HepG2 (cell line): ENCODE measurements around the gene ASL. TPM values are rescaled to one million over a fixed set of nuclear protein-coding genes. Genes with fewer than 3 reads are reported as not detected.
A peak's percentile ranks its signal among the peaks of the same experiment; 100 is the strongest.
"Not testable (repeated sequence)": the region's sequence is repeated elsewhere in the genome, so short reads cannot be mapped to it uniquely, and the experiment has no call there.

Experiments
- ATAC-seq: fragments of 200-7000 bp; cut with Tn5 transposase; 3 replicates; pipeline ENCODE4 v1.9.1; 2020; ENCODE audit warnings: mild to moderate bottlenecking, moderate library complexity
- BruUV-seq: library from RNA; stranded (reverse); fragments of 400-500 nt; replicated peaks from 2 replicates; lab custom pipeline; 2021; lab: Mats Ljungman, UMichigan
- CTCF ChIA-PET: fragments of 300-600 bp; formaldehyde crosslinking; extraction: SDS; loops from one replicate; lab custom pipeline; 2021; ENCODE audit warnings: low total read pairs, inconsistent platforms, low intra/inter-chr PET ratio; lab: Yijun Ruan, JAX
- POLR2A ChIA-PET: fragments of 350-600 bp; sonication (Branson Sonifier 250); formaldehyde crosslinking; loops from one replicate; lab custom pipeline; 2020; ENCODE audit warnings: antibody characterized with exemption, inconsistent platforms; lab: Yijun Ruan, JAX
- DNase-seq: peaks from one replicate; pipeline ENCODE4 v3.0.0-alpha.2; 2015; ENCODE audit warnings: low spot score
- FAIRE-seq: peaks from 3 replicates; lab custom pipeline; 2011; peaks lifted over from hg19 to GRCh38; lab: Jason Lieb, UNC
- H2AFZ ChIP-seq: one replicate; pipeline ENCODE4 v1.6.1; 2011; ENCODE audit warnings: low read length, inconsistent platforms
- H3K27ac ChIP-seq: fragments of 300-600 bp; 3 replicates; pipeline ENCODE4 v1.8.0; 2011; ENCODE audit warnings: mixed run types, mild to moderate bottlenecking, mixed read lengths, low read length, inconsistent platforms; ENCODE audit not compliant: insufficient read depth; ENCODE audit errors: extremely low read length
- H3K27me3 ChIP-seq, 2 experiments: fragments of 200-600 bp in 1 of 2; 2 replicates in 1 of 2; 3 replicates in 1 of 2; pipeline versions ENCODE4 v1.6.0 to v1.8.0; 2011; ENCODE audit warnings: low read length in 2 of 2, mild to moderate bottlenecking in 2 of 2, moderate library complexity in 2 of 2, inconsistent platforms in 1 of 2; ENCODE audit not compliant: insufficient read depth in 2 of 2, control insufficient read depth in 1 of 2
- H3K36me3 ChIP-seq, 2 experiments: fragments of 200-600 bp in 1 of 2; replicated peaks in 1 of 2; 2 replicates in 1 of 2; 3 replicates in 1 of 2; pipeline versions ENCODE4 v1.5.1 to v1.8.0; 2011; ENCODE audit warnings: low read length in 2 of 2, inconsistent platforms in 1 of 2; ENCODE audit not compliant: insufficient read depth in 2 of 2, control insufficient read depth in 1 of 2
- H3K4me1 ChIP-seq: 2 replicates; pipeline ENCODE4 v1.5.1; 2012; ENCODE audit warnings: low read length, inconsistent platforms; ENCODE audit not compliant: insufficient read depth
- H3K4me2 ChIP-seq: 2 replicates; pipeline ENCODE4 v1.6.0; 2011; ENCODE audit warnings: low read depth, low read length, inconsistent platforms
- H3K4me3 ChIP-seq, 3 experiments: fragments of 200-600 bp in 1 of 3; sonication (generic), shearing (Covaris generic) in 1 of 3; replicated peaks in 1 of 3; 2 replicates each; pipeline ENCODE4 v1.5.1; 2011 to 2016; ENCODE audit warnings: low read length in 3 of 3, inconsistent platforms in 2 of 3, low read depth in 2 of 3, mild to moderate bottlenecking in 2 of 3, control low read depth in 1 of 3, mixed read lengths in 1 of 3; ENCODE audit not compliant: insufficient read depth in 1 of 3
- H3K79me2 ChIP-seq: one replicate; pipeline ENCODE4 v1.6.1; 2011; ENCODE audit warnings: low read length, inconsistent platforms; ENCODE audit not compliant: insufficient read depth
- H3K9ac ChIP-seq: 2 replicates; pipeline ENCODE4 v1.6.0; 2011; ENCODE audit warnings: mild to moderate bottlenecking, low read depth, low read length, inconsistent platforms; ENCODE audit not compliant: insufficient read depth
- H3K9me3 ChIP-seq: 2 replicates; pipeline ENCODE4 v1.5.1; 2012; ENCODE audit warnings: mild to moderate bottlenecking, low read length
- H4K20me1 ChIP-seq: 2 replicates; pipeline ENCODE4 v1.6.0; 2011; ENCODE audit warnings: inconsistent platforms, mild to moderate bottlenecking, low read length, moderate library complexity; ENCODE audit not compliant: insufficient read depth
- TEAD2 ChIP-seq: sonication (generic); formaldehyde crosslinking; IDR thresholded peaks from 2 replicates; pipeline ENCODE4 v1.9.0; 2021; ENCODE audit warnings: missing genetic modification reagents
- ZNF121 ChIP-seq: sonication (generic); formaldehyde crosslinking; IDR thresholded peaks from 2 replicates; pipeline ENCODE4 v1.5.0; 2020; ENCODE audit warnings: mild to moderate bottlenecking, missing genetic modification reagents
- ZNF263 ChIP-seq: sonication (generic); formaldehyde crosslinking; IDR thresholded peaks from 2 replicates; pipeline ENCODE4 v1.4.0; 2020; ENCODE audit warnings: missing genetic modification reagents
- WGBS: methylation state at CpG from one replicate; pipeline ENCODE4 v1.1.6; 2017; ENCODE audit warnings: low lambda C conversion rate; 5-methylcytosine and 5-hydroxymethylcytosine counted together
- in situ Hi-C: cut with HindIII; loops from 2 replicates; pipeline ENCODE4 v1.10.0; 2017; ENCODE audit warnings: low pct_unique_long_range_greater_than_20kb; ENCODE audit not compliant: extremely low pct_ligation_motif_present
- intact Hi-C: fragments of 100-400 bp; cut with micrococcal nuclease; formaldehyde crosslinking; loops from one replicate; pipeline ENCODE4 v1.10.0; 2022; ENCODE audit not compliant: unreplicated experiment
- polyA plus RNA-seq, 8 experiments: library from polyadenylated mRNA; depleted of rRNA in 3 of 8; stranded (reverse) in 7 of 8; unstranded in 1 of 8; fragments of >200 nt; fragmentation: Illumina TruSeq in 4 of 8; extraction: Trizol in 4 of 8; gene quantifications; 2 replicates each; pipeline versions ENCODE4 v1.2.1 to v1.2.3, GENCODE V29; 2011 to 2016; ENCODE audit warnings: low read depth in 4 of 8, missing spikeins in 1 of 8, mixed read lengths in 1 of 8; ENCODE audit not compliant: insufficient read depth in 1 of 8
- total RNA-seq, 5 experiments: library from RNA; depleted of rRNA; stranded (reverse); fragments of >200 nt; fragmentation: Illumina TruSeq; extraction: Trizol; gene quantifications; 2 replicates each; pipeline ENCODE4 v1.2.3, GENCODE V29; 2016; ENCODE audit warnings: low read depth in 1 of 5
- TF ChIP-seq, protein P1 (sequence below): sonication (generic); formaldehyde crosslinking; IDR thresholded peaks from 2 replicates; pipeline ENCODE4 v1.4.0; 2020; ENCODE audit warnings: missing genetic modification reagents
- TF ChIP-seq, protein P2 (sequence below): sonication (generic); formaldehyde crosslinking; IDR thresholded peaks from 2 replicates; pipeline ENCODE4 v1.4.0; 2020; ENCODE audit warnings: missing genetic modification reagents, mild to moderate bottlenecking, borderline replicate concordance

The ASL gene
- total and polyA plus RNA-seq, 2 of the 13 experiments (the other 11 are each of a cell fraction or from before 2014, with no cell fraction given), result 71.4 to 96.5 TPM

DNA sequence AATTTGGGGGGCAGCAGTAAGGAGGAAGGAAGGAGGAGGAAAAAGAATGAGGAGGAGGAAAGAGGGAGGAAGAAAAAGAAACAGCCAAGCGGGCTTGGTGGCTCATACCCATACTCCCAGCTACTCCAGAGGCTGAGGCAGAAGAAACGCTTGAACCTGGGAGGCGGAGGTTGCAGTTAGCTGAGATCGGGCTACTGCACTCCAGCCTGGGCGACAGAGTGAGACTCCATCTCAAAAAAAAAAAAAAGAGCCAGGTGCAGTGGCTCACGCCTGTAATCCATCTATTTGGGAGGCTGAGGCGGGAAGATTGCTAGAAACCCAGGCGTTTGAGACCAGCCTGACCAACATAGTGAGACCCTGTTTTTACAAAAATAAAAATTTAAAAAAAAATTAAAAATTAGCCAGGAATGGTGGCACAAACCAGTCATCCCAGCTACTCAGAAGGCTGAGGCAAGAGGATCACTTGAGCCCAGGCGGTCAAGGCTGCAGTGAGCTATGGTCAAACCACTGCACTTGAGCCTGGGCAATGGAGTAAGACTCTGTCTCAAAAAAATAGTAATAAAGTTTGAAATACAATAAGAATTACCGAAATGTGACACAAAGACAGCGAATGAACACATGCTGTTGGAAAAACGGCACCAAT lies 24.9 kb downstream of the ASL start:
- 0 out of 2 replicates have a peak, but pooled peaks have one; percentile 34 for TF ChIP-seq ZNF121 (CRISPR knock-in tag)
- no peak for TF ChIP-seq TEAD2 (CRISPR knock-in tag)
- TF ChIP-seq, protein P1, sequence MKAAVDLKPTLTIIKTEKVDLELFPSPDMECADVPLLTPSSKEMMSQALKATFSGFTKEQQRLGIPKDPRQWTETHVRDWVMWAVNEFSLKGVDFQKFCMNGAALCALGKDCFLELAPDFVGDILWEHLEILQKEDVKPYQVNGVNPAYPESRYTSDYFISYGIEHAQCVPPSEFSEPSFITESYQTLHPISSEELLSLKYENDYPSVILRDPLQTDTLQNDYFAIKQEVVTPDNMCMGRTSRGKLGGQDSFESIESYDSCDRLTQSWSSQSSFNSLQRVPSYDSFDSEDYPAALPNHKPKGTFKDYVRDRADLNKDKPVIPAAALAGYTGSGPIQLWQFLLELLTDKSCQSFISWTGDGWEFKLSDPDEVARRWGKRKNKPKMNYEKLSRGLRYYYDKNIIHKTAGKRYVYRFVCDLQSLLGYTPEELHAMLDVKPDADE, result no peak
- 0 out of 2 replicates have a peak, but pooled peaks have one; percentile 7 for TF ChIP-seq ZNF263
- TF ChIP-seq, protein P2, sequence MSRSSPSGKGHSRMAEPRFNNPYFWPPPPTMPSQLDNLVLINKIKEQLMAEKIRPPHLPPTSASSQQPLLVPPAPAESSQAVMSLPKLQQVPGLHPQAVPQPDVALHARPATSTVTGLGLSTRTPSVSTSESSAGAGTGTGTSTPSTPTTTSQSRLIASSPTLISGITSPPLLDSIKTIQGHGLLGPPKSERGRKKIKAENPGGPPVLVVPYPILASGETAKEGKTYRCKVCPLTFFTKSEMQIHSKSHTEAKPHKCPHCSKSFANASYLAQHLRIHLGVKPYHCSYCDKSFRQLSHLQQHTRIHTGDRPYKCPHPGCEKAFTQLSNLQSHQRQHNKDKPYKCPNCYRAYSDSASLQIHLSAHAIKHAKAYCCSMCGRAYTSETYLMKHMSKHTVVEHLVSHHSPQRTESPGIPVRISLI (CRISPR knock-in tag), result 0 out of 2 replicates have a peak, but pooled peaks have one; percentile 37
- TF ChIP-seq, all 625 proteins: peak for 3
- FAIRE-seq (no peak), ATAC-seq (peak; percentile 45), DNase-seq (no peak)
- in situ Hi-C loops, result no loop called here
- Histone ChIP-seq H3K4me2 (peak overlapping the region; percentile 66), H3K36me3 (no peaks in the 10 kb centered on the region), H2AFZ (no peak overlapping the region), H3K4me1 (peaks cover 9% of the 10 kb centered on the region), H3K9ac (no peak overlapping the region), H3K4me3 (peak overlapping the region in 2 of 3 experiments; percentile 33 to 56; a peak in 3 of 6 replicates), H4K20me1 (no peaks in the 10 kb centered on the region), H3K27me3 (no peaks in the 10 kb centered on the region), H3K79me2 (no peaks in the 10 kb centered on the region), H3K9me3 (no peaks in the 10 kb centered on the region), H3K27ac (no peak overlapping the region)
- BruUV-seq, result no TSS peak
- intact Hi-C loops, result no loop called here
- 37% methylated on average over 12 of the region's 12 CpGs for WGBS
- POLR2A ChIA-PET, result interaction anchor here (0.8 to 1.3 kb wide), 4 partner anchors 9 to 25 kb away, joined by 3 to 4 read pairs (median 4); partner anchors contain the start of gene ASL
- CTCF ChIA-PET, result no interaction called here

DNA sequence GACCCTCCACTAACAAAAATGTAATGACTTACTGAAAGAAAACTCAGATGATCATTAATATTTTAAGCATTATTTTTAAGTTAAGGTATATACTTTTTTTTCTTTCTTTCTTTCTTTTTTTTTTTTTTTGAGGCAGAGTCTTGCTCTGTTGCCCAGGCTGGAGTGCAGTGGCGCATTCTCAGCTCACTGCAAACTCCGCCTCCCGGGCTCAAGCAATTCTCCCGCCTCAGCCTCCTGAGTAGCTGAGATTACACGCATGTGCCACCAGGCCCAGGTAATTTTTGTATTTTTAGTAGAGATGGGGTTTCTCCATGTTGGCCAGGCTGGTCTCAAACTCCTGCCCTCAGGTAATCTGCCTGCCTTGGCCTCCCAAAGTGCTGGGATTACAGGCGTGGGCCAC lies 26.5 kb downstream of the ASL start:
- in situ Hi-C loops, POLR2A ChIA-PET, DNase-seq, H3K27me3 ChIP-seq, H3K4me3 ChIP-seq, FAIRE-seq, H3K9ac ChIP-seq, H4K20me1 ChIP-seq, H3K27ac ChIP-seq, ATAC-seq, H3K36me3 ChIP-seq, H3K4me2 ChIP-seq, intact Hi-C loops, BruUV-seq, H3K9me3 ChIP-seq, H2AFZ ChIP-seq, H3K79me2 ChIP-seq, CTCF ChIA-PET: not testable (repeated sequence)
- peaks cover 11% of the 10 kb centered on the region for H3K4me1 ChIP-seq
- WGBS, result 96% methylated on average over 6 of the region's 6 CpGs

DNA sequence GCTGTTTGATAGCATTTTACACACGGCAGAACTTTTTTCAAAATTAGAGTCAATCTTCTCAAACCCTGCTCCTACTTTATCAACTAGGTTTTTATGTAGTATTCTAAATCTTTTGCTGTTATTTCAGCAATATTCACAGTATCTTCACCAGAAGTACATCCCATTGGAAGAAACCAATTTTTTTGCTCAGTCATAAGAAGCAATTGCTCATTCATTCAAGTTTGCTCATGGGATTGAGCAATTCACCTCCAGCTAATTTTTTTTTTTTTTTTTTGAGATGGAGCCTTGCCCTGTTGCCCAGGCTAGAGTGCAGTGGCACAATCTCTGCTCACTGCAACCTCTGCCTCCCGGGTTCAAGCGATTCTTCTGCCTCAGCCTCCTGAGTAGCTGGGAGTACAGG lies 28.4 kb downstream of the ASL start:
- POLR2A ChIA-PET, intact Hi-C loops, BruUV-seq, H3K27me3 ChIP-seq, FAIRE-seq, H3K27ac ChIP-seq, H2AFZ ChIP-seq, H3K79me2 ChIP-seq, H3K4me3 ChIP-seq, H3K9me3 ChIP-seq, in situ Hi-C loops, CTCF ChIA-PET, H3K36me3 ChIP-seq, H4K20me1 ChIP-seq, ATAC-seq, H3K9ac ChIP-seq, H3K4me2 ChIP-seq, DNase-seq: not testable (repeated sequence)
- 53% methylated on average over 3 of the region's 3 CpGs for WGBS
- H3K4me1 ChIP-seq, result peaks cover 25% of the 10 kb centered on the region
